ENCODE results near the gene COL17A1.

COL17A1 gene

GRCh38 chr10:104035194-104036068 lies 50.2 kb downstream of the COL17A1 start:
- in situ Hi-C loops (cut with HindIII; ENCODE audit: low sequenced_read_pairs) = no loop called here

GRCh38 chr10:104034401-104035193 lies 51.1 kb downstream of the COL17A1 start:
- in situ Hi-C loops (cut with HindIII; ENCODE audit: low sequenced_read_pairs) = no loop called here

- in situ Hi-C loops (cut with HindIII; ENCODE audit: low sequenced_read_pairs) = no loop called here
These were observed 51.7 kb downstream of the COL17A1 start for GRCh38 chr10:104033966-104034365.

- in situ Hi-C loops (cut with HindIII; ENCODE audit: low sequenced_read_pairs) = no loop called here
These were observed 52.2 kb downstream of the COL17A1 start for GRCh38 chr10:104033401-104033930.

- in situ Hi-C loops (cut with HindIII; ENCODE audit: low sequenced_read_pairs) = no loop called here
These were observed 53.4 kb downstream of the COL17A1 start for GRCh38 chr10:104032144-104032775.

GRCh38 chr10:104031631-104032030 lies 54.0 kb downstream of the COL17A1 start:
- in situ Hi-C loops (cut with HindIII; ENCODE audit: low sequenced_read_pairs) = no loop called here

- in situ Hi-C loops (cut with HindIII; ENCODE audit: low sequenced_read_pairs) = no loop called here
These were observed 56.2 kb downstream of the COL17A1 start for GRCh38 chr10:104029521-104029860.

GRCh38 chr10:104028823-104029520 lies 56.7 kb downstream of the COL17A1 start:
- in situ Hi-C loops (cut with HindIII; ENCODE audit: low sequenced_read_pairs) = no loop called here

GRCh38 chr10:104028146-104028545 lies 57.5 kb downstream of the COL17A1 start:
- in situ Hi-C loops (cut with HindIII; ENCODE audit: low sequenced_read_pairs) = no loop called here

- in situ Hi-C loops (cut with HindIII; ENCODE audit: low sequenced_read_pairs) = no loop called here
These were observed 58.9 kb downstream of the COL17A1 start for GRCh38 chr10:104026762-104027161.

GRCh38 chr10:104025524-104025923 lies 60.2 kb downstream of the COL17A1 start:
- in situ Hi-C loops (cut with HindIII; ENCODE audit: low sequenced_read_pairs) = no loop called here

- in situ Hi-C loops (cut with HindIII; ENCODE audit: low sequenced_read_pairs) = no loop called here
These were observed 63.7 kb downstream of the COL17A1 start for GRCh38 chr10:104022026-104022425.

- in situ Hi-C loops (cut with HindIII; ENCODE audit: low sequenced_read_pairs) = no loop called here
These were observed 64.4 kb downstream of the COL17A1 start for GRCh38 chr10:104021246-104021645.

GRCh38 chr10:104020020-104020419 lies 65.7 kb downstream of the COL17A1 start:
- in situ Hi-C loops (cut with HindIII; ENCODE audit: low sequenced_read_pairs) = no loop called here

- in situ Hi-C loops (cut with HindIII; ENCODE audit: low sequenced_read_pairs) = no loop called here
These were observed 67.2 kb downstream of the COL17A1 start for GRCh38 chr10:104018471-104018870.

- in situ Hi-C loops (cut with HindIII; ENCODE audit: low sequenced_read_pairs) = no loop called here
These were observed 69.0 kb downstream of the COL17A1 start for GRCh38 chr10:104016661-104017060.

GRCh38 chr10:104014176-104014575 lies 71.5 kb downstream of the COL17A1 start:
- in situ Hi-C loops (cut with HindIII; ENCODE audit: low sequenced_read_pairs) = no loop called here

- in situ Hi-C loops (cut with HindIII; ENCODE audit: low sequenced_read_pairs) = no loop called here
These were observed 72.2 kb downstream of the COL17A1 start for GRCh38 chr10:104013489-104013888.

GRCh38 chr10:104011904-104012303 lies 73.8 kb downstream of the COL17A1 start:
- in situ Hi-C loops (cut with HindIII; ENCODE audit: low sequenced_read_pairs) = no loop called here

GRCh38 chr10:104005172-104005863 lies 80.4 kb downstream of the COL17A1 start:
- in situ Hi-C loops (cut with HindIII; ENCODE audit: low sequenced_read_pairs) = no loop called here
